ENCODE data around the gene RNF182. TPM values are rescaled to one million over a fixed set of nuclear protein-coding genes. Genes with fewer than 3 reads are reported as not detected.

Gene RNF182
- total RNA-seq, 1 donor from 2014 or later: 15.3 TPM

- TF ChIP-seq CTCF (IDR thresholded peaks at IDR 0.05): no peak
- TF ChIP-seq EZH2phosphoT487 (IDR thresholded peaks at IDR 0.05): no peak
- TF ChIP-seq EZH2 (IDR thresholded peaks at IDR 0.05): no peak
- no peaks in the 10 kb centered on the region for H3K27me3 ChIP-seq
- no peak overlapping the region for H3K4me3 ChIP-seq
- H3K4me2 ChIP-seq: no peak overlapping the region
- Mint-ChIP-seq H3K4me3 (no peak overlapping the region), H3K27ac (no peak overlapping the region), H3K9me3 (no peaks in the 10 kb centered on the region), H3K4me1 (peaks cover 11% of the 10 kb centered on the region), H3K36me3 (no peaks in the 10 kb centered on the region), H3K27me3 (ENCODE audit: insufficient read depth, low read depth) (no peaks in the 10 kb centered on the region)
- peaks cover 11% of the 10 kb centered on the region for H3K4me1 ChIP-seq
- peaks cover 5% of the 10 kb centered on the region for H3F3A ChIP-seq (ENCODE audit: low read depth)
- no peak overlapping the region for H3K9ac ChIP-seq
- no peak for DNase-seq (ENCODE audit: low spot score)
- H3K79me2 ChIP-seq (ENCODE audit: low read depth): no peaks in the 10 kb centered on the region
- H2AFZ ChIP-seq (replicated peaks): no peak overlapping the region
- H3K27ac ChIP-seq: no peak overlapping the region
- H3K36me3 ChIP-seq: no peaks in the 10 kb centered on the region
- no peaks in the 10 kb centered on the region for H3K9me3 ChIP-seq (ENCODE audit: low read depth)
- H4K20me1 ChIP-seq (ENCODE audit: low read depth): no peaks in the 10 kb centered on the region
These were observed 76.1 kb downstream of the RNF182 start for GRCh38 chr6:14000901-14001300.

GRCh38 chr6:14001329-14002012, 76.7 kb downstream of the RNF182 start:
- Mint-ChIP-seq H3K9me3 (no peaks in the 10 kb centered on the region), H3K27ac (no peak overlapping the region), H3K27me3 (ENCODE audit: insufficient read depth, low read depth) (no peaks in the 10 kb centered on the region), H3K36me3 (no peaks in the 10 kb centered on the region), H3K4me3 (no peak overlapping the region), H3K4me1 (peaks cover 11% of the 10 kb centered on the region)
- Histone ChIP-seq H3K4me2 (no peak overlapping the region), H3K9me3 (ENCODE audit: low read depth) (no peaks in the 10 kb centered on the region), H2AFZ (replicated peaks) (no peak overlapping the region), H3K36me3 (no peaks in the 10 kb centered on the region), H3K27ac (no peak overlapping the region), H3K4me3 (no peak overlapping the region), H3K9ac (no peak overlapping the region), H3F3A (ENCODE audit: low read depth) (peaks cover 5% of the 10 kb centered on the region), H3K27me3 (no peaks in the 10 kb centered on the region), H3K4me1 (peaks cover 11% of the 10 kb centered on the region), H3K79me2 (ENCODE audit: low read depth) (no peaks in the 10 kb centered on the region), H4K20me1 (ENCODE audit: low read depth) (no peaks in the 10 kb centered on the region)
- TF ChIP-seq EZH2phosphoT487 (IDR thresholded peaks at IDR 0.05) (no peak), EZH2 (IDR thresholded peaks at IDR 0.05) (no peak), CTCF (IDR thresholded peaks at IDR 0.05) (no peak)
- DNase-seq (ENCODE audit: low spot score): no peak

GRCh38 chr6:14002176-14002947, 77.6 kb downstream of the RNF182 start:
- no peak overlapping the region for H3K4me3 ChIP-seq
- H3K36me3 ChIP-seq: no peaks in the 10 kb centered on the region
- no peaks in the 10 kb centered on the region for H3K79me2 ChIP-seq (ENCODE audit: low read depth)
- H3K9ac ChIP-seq: no peak overlapping the region
- Mint-ChIP-seq H3K36me3 (no peaks in the 10 kb centered on the region), H3K27ac (no peak overlapping the region), H3K4me1 (peaks cover 11% of the 10 kb centered on the region), H3K9me3 (no peaks in the 10 kb centered on the region), H3K27me3 (ENCODE audit: insufficient read depth, low read depth) (no peaks in the 10 kb centered on the region), H3K4me3 (no peak overlapping the region)
- no peak overlapping the region for H3K27ac ChIP-seq
- no peak overlapping the region for H3K4me2 ChIP-seq
- H3F3A ChIP-seq (ENCODE audit: low read depth): peaks cover 5% of the 10 kb centered on the region
- TF ChIP-seq EZH2 (IDR thresholded peaks at IDR 0.05): no peak
- TF ChIP-seq EZH2phosphoT487 (IDR thresholded peaks at IDR 0.05): no peak
- no peak for TF ChIP-seq CTCF (IDR thresholded peaks at IDR 0.05)
- H4K20me1 ChIP-seq (ENCODE audit: low read depth): no peaks in the 10 kb centered on the region
- H3K9me3 ChIP-seq (ENCODE audit: low read depth): no peaks in the 10 kb centered on the region
- DNase-seq (ENCODE audit: low spot score): no peak
- H3K4me1 ChIP-seq: peaks cover 11% of the 10 kb centered on the region
- no peaks in the 10 kb centered on the region for H3K27me3 ChIP-seq
- H2AFZ ChIP-seq (replicated peaks): no peak overlapping the region
